WI38 (cell line): Measurements from ENCODE around the gene SHISA9.

Experiments used
- H3K4me3 ChIP-seq: 2 replicates; pipeline ENCODE4 v1.5.1; 2011; ENCODE audit warnings: low read depth, mild to moderate bottlenecking, control low read depth, low read length
- TF ChIP-seq, protein P1 (sequence below): IDR thresholded peaks from 2 replicates; pipeline ENCODE4 v1.5.1; 2012; ENCODE audit warnings: low read depth, mild to moderate bottlenecking, control low read depth, low read length

The SHISA9 gene

DNA sequence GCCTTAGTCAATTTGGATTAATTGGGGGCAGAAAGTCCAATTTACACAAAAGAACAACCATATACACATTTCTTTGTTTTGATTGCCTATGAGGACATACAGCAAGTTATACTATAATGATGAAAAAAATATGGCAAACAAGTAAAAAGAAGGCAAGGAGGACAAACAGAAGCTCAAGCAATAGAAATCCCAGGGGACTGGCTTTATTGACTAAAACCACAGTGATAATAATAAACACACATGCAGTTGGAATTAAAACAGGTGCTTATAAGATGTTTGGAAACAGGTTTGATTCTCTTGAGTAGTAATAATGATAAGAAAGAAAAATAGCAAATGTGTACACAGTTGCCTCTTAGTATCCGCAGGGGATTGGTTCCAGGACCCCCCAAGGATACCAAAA, 176.4 kb downstream of the SHISA9 start:
- H3K4me3 ChIP-seq, result no peak overlapping the region
- TF ChIP-seq, protein P1, sequence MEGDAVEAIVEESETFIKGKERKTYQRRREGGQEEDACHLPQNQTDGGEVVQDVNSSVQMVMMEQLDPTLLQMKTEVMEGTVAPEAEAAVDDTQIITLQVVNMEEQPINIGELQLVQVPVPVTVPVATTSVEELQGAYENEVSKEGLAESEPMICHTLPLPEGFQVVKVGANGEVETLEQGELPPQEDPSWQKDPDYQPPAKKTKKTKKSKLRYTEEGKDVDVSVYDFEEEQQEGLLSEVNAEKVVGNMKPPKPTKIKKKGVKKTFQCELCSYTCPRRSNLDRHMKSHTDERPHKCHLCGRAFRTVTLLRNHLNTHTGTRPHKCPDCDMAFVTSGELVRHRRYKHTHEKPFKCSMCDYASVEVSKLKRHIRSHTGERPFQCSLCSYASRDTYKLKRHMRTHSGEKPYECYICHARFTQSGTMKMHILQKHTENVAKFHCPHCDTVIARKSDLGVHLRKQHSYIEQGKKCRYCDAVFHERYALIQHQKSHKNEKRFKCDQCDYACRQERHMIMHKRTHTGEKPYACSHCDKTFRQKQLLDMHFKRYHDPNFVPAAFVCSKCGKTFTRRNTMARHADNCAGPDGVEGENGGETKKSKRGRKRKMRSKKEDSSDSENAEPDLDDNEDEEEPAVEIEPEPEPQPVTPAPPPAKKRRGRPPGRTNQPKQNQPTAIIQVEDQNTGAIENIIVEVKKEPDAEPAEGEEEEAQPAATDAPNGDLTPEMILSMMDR, result no peak

DNA sequence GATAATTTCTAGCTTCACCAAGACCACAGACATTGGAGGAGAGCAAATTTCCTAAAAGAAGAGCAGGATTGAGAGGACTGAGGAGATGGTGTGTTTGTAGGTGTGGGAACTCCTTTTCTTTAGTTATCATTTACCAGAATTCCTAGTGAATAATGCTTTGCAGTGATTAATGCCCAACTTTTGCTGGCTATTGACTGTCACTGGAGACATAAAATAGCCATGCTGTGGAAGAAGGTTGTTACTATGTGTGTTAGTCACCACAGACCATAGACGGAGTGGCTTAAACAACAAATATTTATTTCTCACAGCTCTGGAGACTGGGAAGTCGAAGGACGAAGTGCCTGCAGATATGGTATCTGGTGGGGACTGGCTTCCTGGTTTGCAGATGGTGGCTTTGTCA, 179.1 kb downstream of the SHISA9 start:
- H3K4me3 ChIP-seq, result no peak overlapping the region
- TF ChIP-seq, protein P1, result no peak

DNA sequence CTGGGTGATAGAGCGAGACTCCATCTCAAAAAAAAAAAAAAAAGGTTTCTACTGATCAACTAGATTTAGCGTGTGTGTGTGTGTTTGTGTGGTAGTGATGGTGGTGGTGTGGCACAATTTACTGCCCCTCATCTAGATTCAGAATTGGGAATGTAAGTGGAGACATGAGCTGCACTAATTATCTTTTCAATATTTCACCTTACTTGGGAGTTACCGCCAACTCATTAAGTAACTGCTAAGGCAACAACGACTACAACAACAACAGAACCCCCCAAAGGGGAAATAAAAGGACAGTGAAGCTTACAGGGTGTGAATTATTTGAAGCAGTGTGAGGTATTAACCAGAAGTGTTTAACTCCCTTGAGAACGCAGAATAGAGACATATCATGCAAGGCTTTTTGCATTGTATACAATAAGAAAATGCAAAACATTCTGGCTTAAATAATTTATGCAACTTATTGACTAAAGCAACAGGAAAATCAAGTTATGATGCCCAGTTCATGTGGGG, 180.5 kb downstream of the SHISA9 start:
- TF ChIP-seq, protein P1, result no peak
- H3K4me3 ChIP-seq, result no peak overlapping the region

DNA sequence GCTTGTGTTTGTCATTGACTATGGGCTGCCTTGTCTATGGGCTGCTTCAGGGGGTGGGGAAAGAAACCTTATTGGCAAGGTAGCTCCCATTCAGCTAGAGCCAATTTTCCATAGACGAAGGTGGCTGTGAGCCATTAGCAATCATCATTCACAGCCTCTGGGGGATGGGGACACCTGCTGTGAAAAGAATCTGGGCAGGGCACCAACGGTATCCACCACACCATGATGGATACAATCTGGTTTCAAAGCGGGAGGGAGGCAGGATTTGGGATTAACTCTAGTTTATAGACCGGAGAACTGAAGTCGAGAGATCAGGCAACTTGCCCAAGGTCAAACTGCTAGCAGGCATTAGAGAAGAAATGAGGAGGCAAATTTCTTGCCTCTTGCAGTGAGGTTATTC, 182.3 kb downstream of the SHISA9 start:
- TF ChIP-seq, protein P1, result no peak
- no peak overlapping the region for H3K4me3 ChIP-seq

DNA sequence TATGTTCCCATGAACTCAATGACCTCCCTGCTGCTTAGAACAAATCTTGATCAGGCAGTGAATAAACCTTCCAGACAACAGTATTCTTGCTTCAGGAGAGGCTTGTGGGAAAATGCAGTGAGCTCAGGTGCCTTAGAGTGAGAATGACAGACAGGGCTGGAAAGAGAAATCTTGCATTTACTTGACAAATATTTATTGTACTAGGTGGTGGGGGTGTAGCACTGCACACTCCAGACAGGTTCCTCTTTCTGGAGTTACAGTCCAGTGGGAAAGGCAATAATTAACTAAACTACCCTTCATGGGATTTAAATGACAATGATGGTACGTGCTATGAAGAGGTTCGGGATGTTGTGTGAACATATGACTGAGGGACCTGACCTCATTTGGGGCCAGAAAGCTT, 182.9 kb downstream of the SHISA9 start:
- no peak overlapping the region for H3K4me3 ChIP-seq
- TF ChIP-seq, protein P1, result no peak

DNA sequence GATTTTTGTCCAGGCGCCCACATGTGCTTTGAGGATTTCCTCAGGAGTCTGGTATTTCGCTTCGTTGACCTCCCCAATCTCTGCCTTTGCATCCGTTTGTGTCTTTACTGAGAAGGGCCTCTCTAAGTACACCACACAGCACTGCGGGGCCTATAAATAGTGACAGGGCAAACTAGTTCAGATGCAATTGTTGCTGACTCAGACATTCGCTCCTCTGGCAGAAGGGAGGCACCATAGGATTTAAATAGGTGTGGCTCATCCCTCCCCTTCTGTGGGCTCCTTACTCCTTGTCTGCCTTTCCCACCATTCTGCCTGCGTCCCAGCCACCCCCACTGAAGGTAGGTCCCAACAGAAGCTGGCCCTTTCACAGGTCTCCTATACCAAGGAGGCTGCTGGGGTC, 192.3 kb downstream of the SHISA9 start:
- TF ChIP-seq, protein P1, result no peak

DNA sequence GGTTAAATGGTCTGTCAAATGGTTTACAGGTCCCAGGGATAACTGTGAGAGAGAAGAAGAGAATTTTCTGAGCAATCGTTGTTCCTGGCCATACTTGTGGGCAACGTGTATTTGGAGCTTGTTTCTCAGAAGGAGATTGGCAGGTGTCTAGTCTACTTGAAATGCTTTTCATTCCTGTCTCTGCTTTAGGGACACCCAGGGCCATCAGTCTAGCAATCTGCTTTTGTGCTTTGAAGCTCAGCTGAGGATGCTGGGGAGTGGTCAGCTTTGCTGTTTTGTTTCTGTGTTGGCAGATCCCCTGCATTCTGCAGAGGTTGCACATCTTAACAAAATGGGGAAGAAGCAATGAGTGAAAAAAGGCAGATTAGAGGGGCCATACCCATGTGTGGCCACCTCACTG, 193.7 kb downstream of the SHISA9 start:
- TF ChIP-seq, protein P1, result no peak
- no peak overlapping the region for H3K4me3 ChIP-seq

More for the DNA sequence above, 192.3 kb downstream of the SHISA9 start:
- H3K4me3 ChIP-seq, result no peak overlapping the region
